ENCODE data around the gene USP2.
"Not testable (repeated sequence)": the region's sequence is repeated elsewhere in the genome, so short reads cannot be mapped to it uniquely, and the experiment has no call there.

USP2 gene

GRCh38 chr11:119396835-119397234, 15.3 kb upstream of the USP2 start:
- no peak for DNase-seq (ENCODE audit: insufficient read length, low spot score)

GRCh38 chr11:119391275-119391674, 9.8 kb upstream of the USP2 start:
- FAIRE-seq, result no peak
- TF ChIP-seq POLR2AphosphoS5 (IDR thresholded peaks at IDR 0.05; ENCODE audit: low read depth, low read length), result no peak
- TF ChIP-seq POLR2A (IDR thresholded peaks at IDR 0.05; ENCODE audit: low read depth, low read length), result no peak
- TF ChIP-seq SPI1 (IDR thresholded peaks at IDR 0.05; ENCODE audit: low read depth, low read length), result no peak
- TF ChIP-seq PAX5 (IDR thresholded peaks at IDR 0.05; ENCODE audit: insufficient read depth, low read length, severe bottlenecking), result no peak
- no peak for TF ChIP-seq TAF1 (IDR thresholded peaks at IDR 0.05; ENCODE audit: low read depth, low read length)
- no peak for TF ChIP-seq POU2F2 (IDR thresholded peaks at IDR 0.05; ENCODE audit: low read depth, low read length)
- DNase-seq (ENCODE audit: insufficient read length, low spot score), result no peak

More at GRCh38 chr11:119396835-119397234, 15.3 kb upstream of the USP2 start:
- TF ChIP-seq PAX5 (IDR thresholded peaks at IDR 0.05; ENCODE audit: insufficient read depth, low read length, severe bottlenecking), result no peak
- TF ChIP-seq POLR2A (IDR thresholded peaks at IDR 0.05; ENCODE audit: low read depth, low read length), result no peak
- no peak for TF ChIP-seq SPI1 (IDR thresholded peaks at IDR 0.05; ENCODE audit: low read depth, low read length)
- TF ChIP-seq TAF1 (IDR thresholded peaks at IDR 0.05; ENCODE audit: low read depth, low read length), result no peak
- TF ChIP-seq POU2F2 (IDR thresholded peaks at IDR 0.05; ENCODE audit: low read depth, low read length), result no peak
- no peak for TF ChIP-seq POLR2AphosphoS5 (IDR thresholded peaks at IDR 0.05; ENCODE audit: low read depth, low read length)
- no peak for FAIRE-seq

GRCh38 chr11:119389611-119390254, 8.2 kb upstream of the USP2 start:
- no peak for TF ChIP-seq SPI1 (IDR thresholded peaks at IDR 0.05; ENCODE audit: low read depth, low read length)
- no peak for TF ChIP-seq POU2F2 (IDR thresholded peaks at IDR 0.05; ENCODE audit: low read depth, low read length)
- no peak for TF ChIP-seq PAX5 (IDR thresholded peaks at IDR 0.05; ENCODE audit: insufficient read depth, low read length, severe bottlenecking)
- no peak for TF ChIP-seq POLR2A (IDR thresholded peaks at IDR 0.05; ENCODE audit: low read depth, low read length)
- no peak for TF ChIP-seq TAF1 (IDR thresholded peaks at IDR 0.05; ENCODE audit: low read depth, low read length)
- no peak for TF ChIP-seq POLR2AphosphoS5 (IDR thresholded peaks at IDR 0.05; ENCODE audit: low read depth, low read length)
- FAIRE-seq, result peak; percentile 61
- no peak for DNase-seq (ENCODE audit: insufficient read length, low spot score)

- TF ChIP-seq SPI1 (IDR thresholded peaks at IDR 0.05; ENCODE audit: low read depth, low read length) (no peak), POLR2AphosphoS5 (IDR thresholded peaks at IDR 0.05; ENCODE audit: low read depth, low read length) (no peak), PAX5 (IDR thresholded peaks at IDR 0.05; ENCODE audit: insufficient read depth, low read length, severe bottlenecking) (no peak), POLR2A (IDR thresholded peaks at IDR 0.05; ENCODE audit: low read depth, low read length) (no peak), TAF1 (IDR thresholded peaks at IDR 0.05; ENCODE audit: low read depth, low read length) (no peak), POU2F2 (IDR thresholded peaks at IDR 0.05; ENCODE audit: low read depth, low read length) (no peak)
- FAIRE-seq, result no peak
- no peak for DNase-seq (ENCODE audit: insufficient read length, low spot score)
These were observed 6.6 kb upstream of the USP2 start for GRCh38 chr11:119388103-119388502.

- DNase-seq (ENCODE audit: insufficient read length, low spot score) (no peak), FAIRE-seq (no peak)
- no peak for TF ChIP-seq SPI1 (IDR thresholded peaks at IDR 0.05; ENCODE audit: low read depth, low read length)
- TF ChIP-seq TAF1 (IDR thresholded peaks at IDR 0.05; ENCODE audit: low read depth, low read length), result no peak
- no peak for TF ChIP-seq POLR2AphosphoS5 (IDR thresholded peaks at IDR 0.05; ENCODE audit: low read depth, low read length)
- no peak for TF ChIP-seq POLR2A (IDR thresholded peaks at IDR 0.05; ENCODE audit: low read depth, low read length)
- no peak for TF ChIP-seq PAX5 (IDR thresholded peaks at IDR 0.05; ENCODE audit: insufficient read depth, low read length, severe bottlenecking)
- no peak for TF ChIP-seq POU2F2 (IDR thresholded peaks at IDR 0.05; ENCODE audit: low read depth, low read length)
These were observed 2.8 kb upstream of the USP2 start for GRCh38 chr11:119384332-119384731.

- not testable (repeated sequence) for FAIRE-seq; DNase-seq (ENCODE audit: insufficient read length, low spot score)
These were observed 1.0 kb upstream of the USP2 start for GRCh38 chr11:119382513-119382912.

GRCh38 chr11:119382101-119382500, 611 bp upstream of the USP2 start:
- no peak for FAIRE-seq
- no peak for TF ChIP-seq POLR2A (IDR thresholded peaks at IDR 0.05; ENCODE audit: low read depth, low read length)
- TF ChIP-seq SPI1 (IDR thresholded peaks at IDR 0.05; ENCODE audit: low read depth, low read length), result no peak
- no peak for TF ChIP-seq POLR2AphosphoS5 (IDR thresholded peaks at IDR 0.05; ENCODE audit: low read depth, low read length)
- no peak for TF ChIP-seq PAX5 (IDR thresholded peaks at IDR 0.05; ENCODE audit: insufficient read depth, low read length, severe bottlenecking)
- no peak for DNase-seq (ENCODE audit: insufficient read length, low spot score)

- no peak for FAIRE-seq
- TF ChIP-seq POLR2AphosphoS5 (IDR thresholded peaks at IDR 0.05; ENCODE audit: low read depth, low read length), result no peak
- no peak for TF ChIP-seq POU2F2 (IDR thresholded peaks at IDR 0.05; ENCODE audit: low read depth, low read length)
- no peak for TF ChIP-seq PAX5 (IDR thresholded peaks at IDR 0.05; ENCODE audit: insufficient read depth, low read length, severe bottlenecking)
- no peak for TF ChIP-seq SPI1 (IDR thresholded peaks at IDR 0.05; ENCODE audit: low read depth, low read length)
- TF ChIP-seq TAF1 (IDR thresholded peaks at IDR 0.05; ENCODE audit: low read depth, low read length), result no peak
- no peak for TF ChIP-seq POLR2A (IDR thresholded peaks at IDR 0.05; ENCODE audit: low read depth, low read length)
- DNase-seq (ENCODE audit: insufficient read length, low spot score), result no peak
These were observed 686 bp downstream of the USP2 start for GRCh38 chr11:119380827-119381180.

- FAIRE-seq (no peak), DNase-seq (ENCODE audit: insufficient read length, low spot score) (no peak)
- TF ChIP-seq POLR2A (IDR thresholded peaks at IDR 0.05; ENCODE audit: low read depth, low read length) (no peak), SPI1 (IDR thresholded peaks at IDR 0.05; ENCODE audit: low read depth, low read length) (no peak), POU2F2 (IDR thresholded peaks at IDR 0.05; ENCODE audit: low read depth, low read length) (no peak), PAX5 (IDR thresholded peaks at IDR 0.05; ENCODE audit: insufficient read depth, low read length, severe bottlenecking) (no peak), POLR2AphosphoS5 (IDR thresholded peaks at IDR 0.05; ENCODE audit: low read depth, low read length) (no peak), TAF1 (IDR thresholded peaks at IDR 0.05; ENCODE audit: low read depth, low read length) (no peak)
These were observed 1.2 kb downstream of the USP2 start for GRCh38 chr11:119380160-119380826.

Data from GM12891 (cell line).